Adrenal gland (tissue), 12 donors: ENCODE results near the gene GNB1L. TPM values are rescaled to one million over a fixed set of nuclear protein-coding genes. Genes with fewer than 3 reads are reported as not detected.
"Not testable (repeated sequence)": the region's sequence is repeated elsewhere in the genome, so short reads cannot be mapped to it uniquely, and the experiment has no call there.

Source experiments
- DNase-seq, 7 donors: peaks; one replicate each; pipeline ENCODE4 v3.0.0-alpha.2; 2019 to 2020
- H3K27ac ChIP-seq, 5 donors: fragments of 200-600 bp; sonication (generic) in 4 of 5; 1 replicate in 3 of 5; 2 replicates in 2 of 5; pipeline versions ENCODE4 v1.5.1 to v1.8.0; 2016 to 2020; ENCODE audit warnings: mild to moderate bottlenecking in 1 of 5
- H3K27me3 ChIP-seq: fragments of 200-600 bp; 2 replicates; pipeline ENCODE4 v1.8.0; 2021
- H3K36me3 ChIP-seq, 2 donors: fragments of 200-600 bp; replicated peaks in 1 of 2; 1 replicate in 1 of 2; 2 replicates in 1 of 2; pipeline versions ENCODE4 v1.5.1 to v1.8.0; 2018 to 2022
- H3K4me1 ChIP-seq, 2 donors: fragments of 200-600 bp; replicated peaks in 1 of 2; 1 replicate in 1 of 2; 2 replicates in 1 of 2; pipeline versions ENCODE4 v1.5.1 to v1.8.0; 2018 to 2021
- H3K4me3 ChIP-seq, 4 donors: fragments of 200-600 bp; sonication (generic) in 3 of 4; one replicate each; pipeline ENCODE4 v1.5.1; 2016 to 2018
- H3K9me3 ChIP-seq, 3 donors: fragments of 200-600 bp; sonication (generic) in 1 of 3; replicated peaks in 1 of 3; 1 replicate in 2 of 3; 2 replicates in 1 of 3; pipeline versions ENCODE4 v1.5.1 to v1.8.0; 2016 to 2021
- CTCF ChIP-seq, 6 experiments: fragments of 450-650 bp in 4 of 6; fragments of 200-600 bp in 2 of 6; sonication (generic) in 1 of 6; IDR thresholded peaks; 1 replicate in 5 of 6; 2 replicates in 1 of 6; pipeline versions ENCODE4 v1.5.1 to v1.8.0; 2016 to 2021; ENCODE audit warnings: antibody characterized with exemption in 6 of 6, mild to moderate bottlenecking in 2 of 6, moderate library complexity in 1 of 6
- POLR2A ChIP-seq, 2 donors: fragments of 450-650 bp; IDR thresholded peaks; one replicate each; pipeline ENCODE4 v1.6.1; 2017; ENCODE audit warnings: antibody characterized with exemption in 2 of 2, mild to moderate bottlenecking in 2 of 2, moderate library complexity in 1 of 2
- WGBS, 4 donors: extraction: QIAGEN DNeasy Blood & Tissue Kit in 2 of 4; methylation state at CpG; one replicate each; pipeline versions ENCODE4 v1.1.5 to v1.1.7; 2013 to 2017; 5-methylcytosine and 5-hydroxymethylcytosine counted together
- intact Hi-C, 2 donors: fragments of 100-400 bp; cut with DNase I; formaldehyde crosslinking; loops; one replicate each; pipeline versions ENCODE4 v1.14.1 to v1.15.0; 2022 to 2023
- polyA plus RNA-seq, 3 donors: library from polyadenylated mRNA; stranded (reverse); fragments of 200-250 nt in 2 of 3; fragments of 350-450 nt in 1 of 3; fragmentation: Illumina TruSeq in 1 of 3; extraction: RNeasy Lipid Tissue Mini Kit (QIAGEN cat#74804) in 1 of 3; gene quantifications; one replicate each; pipeline ENCODE4 v1.2.3, GENCODE V29; 2013 to 2014
- total RNA-seq, 9 donors: library from RNA; depleted of rRNA in 4 of 9; stranded (reverse); fragments of >200 nt in 4 of 9; fragments of 120-200 nt in 1 of 9; fragmentation: NEBNext Ultra II Directional in 1 of 9; extraction: Animal tissue kit (Norgen Biotek cat#: 25700) in 1 of 9; gene quantifications; one replicate each; pipeline versions ENCODE4 v1.1.0 to v1.2.4, GENCODE V29; 2013 to 2023
- donor health status: healthy with polysubstance abuse.
- donor health status: Bipolar disorder and iron deficiency.
- donor health status: DM: yes; HTN: yes; CAD: no.
- donor health status: DM: no; HTN: no; CAD: no.
- donor health status: DM: no; HTN: no; CAD: no.
- donor health status: DM: yes; HTN: yes; CAD: no.

The GNB1L gene
- total and polyA plus RNA-seq, 12 donors: 0.26 to 6.6 (median 4.2) TPM; not detected in 1

- no peak overlapping the region for H3K27ac ChIP-seq
- intact Hi-C loops: no loop called here
- no peaks in the 10 kb centered on the region for H3K4me1 ChIP-seq
- 64 to 79% (median 72%) methylated on average over 13 of the region's 13 CpGs for WGBS, 4 donors
- DNase-seq: no peak
- TF ChIP-seq CTCF (IDR thresholded peaks at IDR 0.05): no peak
- TF ChIP-seq POLR2A (IDR thresholded peaks at IDR 0.05): no peak
- no peaks in the 10 kb centered on the region for H3K9me3 ChIP-seq
- H3K27me3 ChIP-seq: peaks cover 3% of the 10 kb centered on the region
- H3K36me3 ChIP-seq: no peaks in the 10 kb centered on the region
- no peak overlapping the region for H3K4me3 ChIP-seq
Observed at GRCh38 chr22:19779685-19780268, 74.9 kb downstream of the GNB1L start.

GRCh38 chr22:19779011-19779421, 75.7 kb downstream of the GNB1L start:
- WGBS, 4 donors: 86 to 93% (median 89%) methylated on average over 10 of the region's 10 CpGs

DNA sequence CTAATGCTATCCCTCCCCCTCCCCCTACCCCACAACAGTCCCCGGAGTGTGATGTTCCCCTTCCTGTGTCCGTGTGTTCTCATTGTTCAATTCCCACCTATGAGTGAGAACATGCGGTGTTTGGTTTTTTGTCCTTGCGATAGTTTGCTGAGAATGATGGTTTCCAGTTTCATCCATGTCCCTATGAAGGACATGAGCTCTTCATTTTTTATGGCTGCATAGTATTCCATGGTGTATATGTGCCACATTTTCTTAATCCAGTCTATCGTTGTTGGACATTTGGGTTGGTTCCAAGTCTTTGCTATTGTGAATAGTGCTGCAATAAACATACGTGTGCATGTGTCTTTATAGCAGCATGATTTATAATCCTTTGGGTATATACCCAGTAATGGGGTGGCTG, 77.5 kb downstream of the GNB1L start:
- not testable (repeated sequence) for H3K27me3 ChIP-seq

More at GRCh38 chr22:19779011-19779421, 75.7 kb downstream of the GNB1L start:
- H3K9me3 ChIP-seq: no peaks in the 10 kb centered on the region
- peaks cover 3% of the 10 kb centered on the region for H3K27me3 ChIP-seq
- H3K4me1 ChIP-seq: no peaks in the 10 kb centered on the region
- intact Hi-C loops: no loop called here
- H3K36me3 ChIP-seq: no peaks in the 10 kb centered on the region
- H3K4me3 ChIP-seq: no peak overlapping the region
- no peak for TF ChIP-seq CTCF (IDR thresholded peaks at IDR 0.05)
- TF ChIP-seq POLR2A (IDR thresholded peaks at IDR 0.05): no peak
- DNase-seq: no peak
- H3K27ac ChIP-seq: no peak overlapping the region

GRCh38 chr22:19776433-19777031, 78.1 kb downstream of the GNB1L start:
- Histone ChIP-seq H3K27ac (no peak overlapping the region), H3K36me3 (no peaks in the 10 kb centered on the region), H3K27me3 (peaks cover under 1% of the 10 kb centered on the region), H3K4me1 (no peaks in the 10 kb centered on the region), H3K4me3 (no peak overlapping the region), H3K9me3 (no peaks in the 10 kb centered on the region)
- TF ChIP-seq POLR2A (IDR thresholded peaks at IDR 0.05) (no peak), CTCF (IDR thresholded peaks at IDR 0.05) (no peak)
- intact Hi-C loops: no loop called here
- DNase-seq: no peak
- WGBS, 4 donors: 65 to 73% (median 69%) methylated on average over 12 to 18 of the region's 18 CpGs

More for the DNA sequence above, 77.5 kb downstream of the GNB1L start:
- WGBS, 4 donors: 73 to 95% (median 88%) methylated on average over 6 of the region's 6 CpGs
- H3K36me3 ChIP-seq, H3K4me1 ChIP-seq, intact Hi-C loops, H3K27ac ChIP-seq, DNase-seq, H3K9me3 ChIP-seq, H3K4me3 ChIP-seq: not testable (repeated sequence)
